Measurements from ENCODE around the gene SLC39A9.
"Not testable (repeated sequence)": the region's sequence is repeated elsewhere in the genome, so short reads cannot be mapped to it uniquely, and the experiment has no call there.

SLC39A9 gene

GRCh38 chr14:69479696-69480095 lies 81.2 kb downstream of the SLC39A9 start:
- DNase-seq = no peak

- DNase-seq = no peak
Measured at GRCh38 chr14:69480136-69480535, 81.6 kb downstream of the SLC39A9 start.

GRCh38 chr14:69481815-69482568 lies 83.5 kb downstream of the SLC39A9 start:
- no peak for DNase-seq

GRCh38 chr14:69483765-69484443 lies 85.4 kb downstream of the SLC39A9 start:
- peak; percentile 69 for DNase-seq

- DNase-seq = peak; percentile 59
Measured at GRCh38 chr14:69484444-69485314, 86.2 kb downstream of the SLC39A9 start, which contains the start of gene PLEKHD1. TSS of gene PLEKHD1 (plus strand) at chr14:69484728. CDS start at chr14:69484966, 238 bp downstream.

GRCh38 chr14:69485315-69485660 lies 86.8 kb downstream of the SLC39A9 start:
- no peak for DNase-seq

- DNase-seq = no peak
Measured at GRCh38 chr14:69485701-69486100, 87.2 kb downstream of the SLC39A9 start.

- DNase-seq = peak; percentile 76
Measured at GRCh38 chr14:69487226-69487625, 88.7 kb downstream of the SLC39A9 start.

- DNase-seq = no peak
Measured at GRCh38 chr14:69487771-69488170, 89.3 kb downstream of the SLC39A9 start.

GRCh38 chr14:69489495-69489894 lies 91.0 kb downstream of the SLC39A9 start:
- no peak for DNase-seq

GRCh38 chr14:69490219-69490918 lies 91.9 kb downstream of the SLC39A9 start:
- no peak for DNase-seq

GRCh38 chr14:69491193-69491592 lies 92.7 kb downstream of the SLC39A9 start:
- no peak for DNase-seq

- no peak for DNase-seq
Measured at GRCh38 chr14:69493038-69493437, 94.5 kb downstream of the SLC39A9 start.

- DNase-seq = no peak
Measured at GRCh38 chr14:69493791-69494190, 95.3 kb downstream of the SLC39A9 start.

- DNase-seq = no peak
Measured at GRCh38 chr14:69495341-69495921, 96.9 kb downstream of the SLC39A9 start.

GRCh38 chr14:69497866-69498265 lies 99.4 kb downstream of the SLC39A9 start:
- DNase-seq = not testable (repeated sequence)

GRCh38 chr14:69498286-69498685 lies 99.8 kb downstream of the SLC39A9 start:
- not testable (repeated sequence) for DNase-seq

GRCh38 chr14:69499436-69499835 lies 100.9 kb downstream of the SLC39A9 start:
- DNase-seq = no peak

- no peak for DNase-seq
Measured at GRCh38 chr14:69500096-69500495, 101.6 kb downstream of the SLC39A9 start.

- DNase-seq = no peak
Measured at GRCh38 chr14:69500736-69501135, 102.2 kb downstream of the SLC39A9 start.

- DNase-seq = no peak
Measured at GRCh38 chr14:69501423-69501838, 102.9 kb downstream of the SLC39A9 start.

- no peak for DNase-seq
Measured at GRCh38 chr14:69504775-69505174, 106.3 kb downstream of the SLC39A9 start.

Data from retina (tissue), 1 donor.